Activated gamma-delta T cell (primary cell): ENCODE measurements around the gene TRAPPC2.

Experiments
- DNase-seq: peaks from one replicate; lab custom pipeline; 2025; lab: John Stamatoyannopoulos, UW
- total RNA-seq, 2 donors: gene quantifications; one replicate each; lab custom pipeline; 2026; lab: John Stamatoyannopoulos, UW

Gene TRAPPC2
- total RNA-seq: 52.5 to 83.2 reads per million in 2 donors

DNA sequence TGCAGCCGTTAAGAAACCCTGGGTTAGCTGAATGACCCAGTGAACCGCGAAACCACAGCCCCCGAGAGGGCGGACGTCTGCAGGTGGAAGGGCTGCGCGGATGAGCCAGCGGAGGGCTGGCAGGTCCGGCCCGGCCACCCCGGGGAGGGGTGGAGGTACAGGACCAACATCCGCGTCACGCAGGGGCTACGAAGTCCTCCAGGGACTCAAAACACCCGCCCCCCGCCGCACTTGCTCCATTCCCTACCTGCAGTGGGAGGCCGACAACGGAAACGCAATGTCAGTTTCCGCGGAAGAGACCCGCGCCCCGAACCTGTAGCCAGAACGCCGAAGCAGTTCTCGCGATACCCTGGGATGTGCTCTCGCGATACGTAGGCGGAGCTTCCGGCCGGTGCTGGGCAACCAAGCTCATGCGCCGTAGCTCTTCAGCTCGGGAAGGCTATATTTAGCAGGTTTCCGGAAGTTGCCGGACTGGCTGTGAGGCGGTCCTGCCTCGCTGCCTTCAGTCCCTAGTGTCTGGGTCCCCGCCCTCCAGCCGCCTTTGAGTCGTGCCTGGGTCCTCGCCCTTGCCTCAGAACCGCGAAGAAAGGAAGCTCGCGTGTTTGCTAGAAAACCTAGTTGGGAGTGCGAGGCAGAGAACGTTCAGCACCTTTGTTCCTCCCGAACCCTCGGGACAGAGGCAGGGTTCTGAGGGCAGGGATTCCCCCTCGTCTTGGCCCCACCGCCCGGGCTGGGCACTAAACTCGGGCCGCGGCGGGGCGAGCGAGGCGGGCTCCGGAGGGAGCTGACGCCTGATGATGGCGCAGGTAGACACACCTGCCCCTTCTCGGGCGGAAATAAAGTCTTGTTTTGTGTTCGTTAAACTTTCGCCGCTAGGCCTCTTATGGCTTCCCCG lies at the start of gene TRAPPC2, which contains the start of gene OFD1:
Gene TRAPPC2 (minus strand): TSS at position 343 of the 895 bp plus-strand sequence. CDS start 14,657 bp downstream, outside the sequence.
Gene OFD1 (plus strand): TSS at position 471 of the 895 bp plus-strand sequence. CDS start 324 bp downstream, at position 795.
- peak; percentile 66 for DNase-seq

DNA sequence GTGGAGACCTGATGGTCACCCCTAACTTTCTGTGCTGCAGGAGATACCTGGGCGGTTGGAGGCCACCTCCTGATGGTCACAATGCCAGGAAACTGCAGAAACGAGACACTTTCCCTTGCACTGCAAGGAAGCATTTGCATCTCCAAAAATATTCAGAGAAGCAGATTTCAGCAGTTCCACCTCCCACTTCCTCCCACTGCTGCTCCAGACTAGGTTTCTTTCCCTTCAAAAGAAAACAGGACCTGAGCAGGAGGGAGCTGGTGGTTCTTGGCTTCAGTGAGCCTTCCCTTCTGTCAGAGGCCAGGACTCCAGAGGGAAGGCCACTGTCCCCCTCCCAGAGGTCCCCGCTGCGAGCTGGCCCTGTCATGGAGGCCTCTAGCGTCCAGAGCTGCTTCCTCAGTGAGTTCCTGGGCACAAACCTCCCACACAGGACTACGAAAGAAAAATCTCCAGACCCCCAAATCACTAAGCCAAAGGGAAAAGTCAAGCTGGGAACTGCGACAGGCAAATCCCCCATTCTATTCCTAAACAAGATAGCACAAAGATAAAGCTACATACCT lies 46.5 kb upstream of the TRAPPC2 start:
- DNase-seq: no peak

DNA sequence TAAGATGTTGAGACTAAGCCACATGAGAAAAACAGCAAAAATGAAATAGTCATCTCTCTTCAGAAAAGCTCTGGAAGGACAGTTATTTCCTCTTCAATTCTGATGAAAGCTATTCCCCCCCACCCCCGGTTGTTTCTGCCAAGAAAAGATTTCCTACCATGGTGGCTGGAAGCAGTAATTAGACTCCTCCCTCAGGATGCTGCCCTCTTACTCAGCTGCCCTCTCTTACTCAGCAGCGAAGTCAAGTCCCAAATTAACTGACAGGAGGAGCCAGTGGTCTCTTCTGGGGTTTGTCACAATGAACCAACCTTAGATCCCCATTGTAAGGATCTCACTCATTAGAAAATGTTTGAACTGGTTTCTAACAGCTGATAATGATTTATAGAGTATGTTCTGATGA lies 44.5 kb upstream of the TRAPPC2 start:
- DNase-seq: no peak

DNA sequence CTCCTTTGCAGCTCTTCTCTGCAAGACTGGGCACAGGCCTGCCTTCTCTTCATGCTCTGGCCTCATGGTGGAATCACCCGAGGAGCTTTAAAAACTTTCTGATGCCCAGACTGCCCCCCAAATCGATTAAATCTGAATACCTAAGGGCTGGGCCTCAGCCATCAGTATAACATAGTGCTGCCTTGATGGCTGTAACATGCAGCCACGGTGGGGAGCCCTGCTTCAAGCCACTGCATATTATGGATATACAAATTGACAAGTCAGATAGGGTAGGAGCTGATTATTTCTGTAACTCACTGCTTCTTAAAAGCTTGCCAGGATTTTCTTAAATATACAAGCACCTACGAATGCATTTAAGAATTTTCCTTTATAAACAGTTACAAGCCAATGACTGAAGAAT lies 42.0 kb upstream of the TRAPPC2 start:
- no peak for DNase-seq

DNA sequence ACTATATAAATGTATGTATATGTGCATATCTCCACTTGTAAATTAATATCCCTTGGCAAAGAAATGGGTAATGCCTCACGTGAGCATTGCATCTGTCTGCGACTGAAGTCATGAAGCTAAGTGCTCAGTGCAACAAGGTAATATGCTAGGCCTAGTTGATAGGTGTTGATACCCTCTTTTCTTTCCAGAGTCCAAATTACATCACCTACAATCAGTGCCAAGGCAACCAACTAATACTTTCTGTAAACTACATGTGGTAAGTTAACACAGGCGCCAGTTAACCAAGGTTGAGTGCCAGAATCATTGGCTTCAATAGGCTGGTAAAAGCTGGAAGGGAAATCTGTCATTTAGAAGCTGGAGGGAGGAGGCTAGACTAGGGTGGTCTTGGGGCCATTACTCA lies 41.4 kb upstream of the TRAPPC2 start:
- no peak for DNase-seq

DNA sequence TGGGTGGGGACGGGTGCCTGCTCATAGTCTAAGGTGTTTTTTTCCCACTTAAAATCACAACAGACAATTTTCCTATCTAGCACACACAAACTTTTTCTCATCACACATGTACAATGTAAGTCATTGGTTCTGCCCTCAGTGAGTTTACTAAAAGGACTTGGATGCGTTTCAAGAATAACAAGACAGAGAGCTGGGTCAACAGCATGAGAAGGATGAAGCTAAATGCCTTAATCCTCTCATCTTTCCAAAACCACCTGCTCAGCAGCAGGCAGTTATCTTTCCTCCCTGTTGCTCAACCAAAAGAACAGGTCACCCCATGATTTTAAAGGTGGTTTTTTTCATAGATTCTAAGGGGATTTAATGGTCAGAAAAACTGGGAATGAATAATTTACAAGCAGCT lies 40.3 kb upstream of the TRAPPC2 start:
- no peak for DNase-seq

DNA sequence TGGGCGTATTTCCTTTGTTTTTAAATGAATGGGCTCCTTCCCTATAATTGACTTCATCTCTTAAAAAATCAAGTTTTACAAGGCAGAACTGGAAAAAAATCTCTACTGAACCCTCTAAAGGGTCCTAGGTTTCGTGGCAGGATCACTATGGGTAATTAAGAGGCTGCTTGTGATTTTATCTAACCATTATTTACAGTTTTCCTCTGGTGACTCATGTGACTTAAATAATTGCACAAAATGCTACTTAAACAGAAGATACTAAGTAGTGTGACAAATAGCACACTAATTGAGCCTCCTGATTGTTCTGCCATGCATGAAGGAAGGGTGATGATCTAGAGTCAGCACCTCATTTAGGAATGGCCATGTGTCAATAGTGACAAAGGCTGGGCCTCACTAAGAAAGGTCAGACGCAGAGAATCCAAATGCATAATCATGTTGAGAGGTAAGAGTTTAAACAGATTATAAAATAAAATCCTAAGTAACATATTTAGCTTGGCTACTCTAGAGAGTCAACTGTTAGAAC lies 35.7 kb upstream of the TRAPPC2 start:
- no peak for DNase-seq

DNA sequence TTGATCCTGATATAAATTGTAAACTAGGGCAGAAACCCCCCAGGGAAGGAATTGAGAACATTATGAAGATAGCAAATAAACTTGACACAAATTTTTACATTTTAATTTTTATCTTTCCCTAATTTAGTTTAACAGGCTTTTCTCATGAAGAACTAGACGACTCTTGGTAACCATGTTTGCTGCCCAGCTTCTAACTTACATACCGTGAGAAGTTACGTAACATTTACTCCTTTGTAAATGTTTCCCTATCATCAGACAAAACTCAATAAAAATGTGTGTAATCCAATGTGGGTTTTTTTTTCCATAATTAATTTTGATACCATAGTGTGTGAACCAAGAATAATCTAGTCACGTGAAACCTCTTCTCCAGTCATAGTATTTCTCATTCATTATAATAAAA lies 34.5 kb upstream of the TRAPPC2 start:
- no peak for DNase-seq

GRCh38 chrX:13764765-13765164 lies 30.3 kb upstream of the TRAPPC2 start:
- no peak for DNase-seq

DNA sequence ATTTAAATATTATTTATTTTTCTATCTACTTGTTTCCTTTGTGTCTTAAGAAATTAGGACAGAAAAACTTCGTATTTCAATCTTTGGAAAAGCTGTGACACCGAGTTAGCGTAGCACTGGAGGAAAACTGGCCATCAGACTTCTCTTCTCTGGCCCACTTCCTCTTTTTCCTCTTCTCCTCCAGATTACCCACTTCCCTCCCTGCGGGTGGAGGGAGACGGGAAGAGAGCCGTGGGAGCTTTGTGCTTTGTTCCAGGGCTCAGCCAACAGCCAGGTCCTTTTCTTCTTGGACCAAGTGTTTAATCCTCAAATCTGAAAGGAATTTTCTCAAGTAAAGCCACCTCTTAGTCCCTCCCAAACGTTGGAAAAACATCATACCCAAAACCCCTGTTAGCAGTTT lies 29.9 kb upstream of the TRAPPC2 start:
- no peak for DNase-seq

DNA sequence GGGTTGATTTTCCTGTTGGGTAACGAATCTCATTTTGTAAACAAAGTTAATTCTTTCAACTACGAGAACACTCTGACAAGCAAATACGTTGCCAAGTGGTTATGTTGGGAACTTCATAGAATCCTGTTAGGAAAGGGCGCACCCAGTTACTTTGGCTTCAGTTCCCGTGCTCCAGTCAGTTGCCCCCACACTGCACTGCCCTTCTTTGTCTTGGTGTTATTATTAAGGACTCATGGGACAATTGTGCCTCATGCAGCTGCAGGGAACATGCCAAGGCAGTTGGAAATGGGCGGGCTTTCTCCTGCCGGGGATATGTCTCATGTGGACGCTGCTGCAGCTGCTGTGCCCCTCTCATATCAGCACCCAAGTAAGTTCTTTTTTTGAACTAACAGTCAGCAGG lies 29.1 kb upstream of the TRAPPC2 start:
- DNase-seq: no peak

- no peak for DNase-seq
Measured at GRCh38 chrX:13761606-13762414, 27.4 kb upstream of the TRAPPC2 start.

- DNase-seq: no peak
Measured at GRCh38 chrX:13760426-13760825, 26.0 kb upstream of the TRAPPC2 start.

- no peak for DNase-seq
Measured at GRCh38 chrX:13759152-13759718, 24.8 kb upstream of the TRAPPC2 start.

DNA sequence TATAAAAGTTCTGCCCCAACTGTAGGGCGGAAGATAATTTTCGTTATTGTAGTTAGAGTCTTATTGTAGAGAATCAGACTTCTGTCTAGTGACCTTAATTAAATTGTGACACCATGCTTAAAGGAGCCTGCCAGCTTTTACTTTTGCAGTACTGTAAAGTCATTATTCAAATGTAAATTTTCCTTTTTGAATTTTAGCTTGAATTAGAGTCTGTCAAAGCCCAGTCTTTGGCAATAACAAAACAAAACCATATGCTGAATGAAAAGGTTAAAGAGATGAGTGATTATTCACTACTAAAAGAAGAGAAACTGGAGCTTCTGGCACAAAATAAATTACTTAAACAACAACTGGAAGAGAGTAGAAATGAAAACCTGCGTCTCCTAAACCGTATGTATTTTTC lies 22.0 kb upstream of the TRAPPC2 start:
- DNase-seq: no peak

- DNase-seq: no peak
Measured at GRCh38 chrX:13755254-13755653, 20.8 kb upstream of the TRAPPC2 start.

DNA sequence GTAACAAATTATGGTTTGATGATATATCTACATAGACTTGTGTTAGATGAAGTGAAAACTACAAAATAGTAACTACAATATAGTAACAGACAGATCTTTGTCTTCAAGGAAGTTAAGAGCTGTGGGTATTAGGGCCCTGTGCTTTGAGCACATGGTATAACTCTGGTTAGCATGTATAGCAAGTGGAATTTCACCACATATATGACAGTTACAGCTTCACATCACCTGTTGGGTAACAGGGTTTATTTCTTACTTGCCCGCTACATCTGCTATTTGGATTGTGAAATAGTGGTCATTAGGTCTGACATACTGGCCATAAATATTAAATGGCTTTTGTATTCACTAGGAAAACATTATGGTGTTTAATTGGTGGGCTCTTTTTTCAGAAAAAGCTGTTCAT lies 20.3 kb upstream of the TRAPPC2 start:
- no peak for DNase-seq

DNA sequence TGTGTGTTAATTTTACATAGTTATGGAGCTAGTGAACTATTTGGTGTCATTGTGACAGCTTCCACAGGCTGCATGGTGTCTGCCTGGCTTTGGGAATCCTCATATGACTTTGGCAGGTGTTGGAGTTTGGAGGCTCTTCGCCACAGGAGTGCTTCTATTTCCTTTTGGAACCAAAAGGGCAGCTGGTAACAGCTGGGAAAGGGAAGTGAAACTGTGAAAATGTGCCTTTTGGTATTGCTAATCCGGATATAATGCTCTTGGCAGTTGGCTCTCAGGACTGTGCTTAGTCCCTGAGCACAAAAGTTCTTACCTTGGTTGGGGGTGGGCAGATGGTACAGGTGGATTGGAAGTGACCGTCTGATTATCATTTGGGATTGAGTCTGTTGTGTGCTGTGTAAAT lies 18.2 kb upstream of the TRAPPC2 start:
- no peak for DNase-seq

DNA sequence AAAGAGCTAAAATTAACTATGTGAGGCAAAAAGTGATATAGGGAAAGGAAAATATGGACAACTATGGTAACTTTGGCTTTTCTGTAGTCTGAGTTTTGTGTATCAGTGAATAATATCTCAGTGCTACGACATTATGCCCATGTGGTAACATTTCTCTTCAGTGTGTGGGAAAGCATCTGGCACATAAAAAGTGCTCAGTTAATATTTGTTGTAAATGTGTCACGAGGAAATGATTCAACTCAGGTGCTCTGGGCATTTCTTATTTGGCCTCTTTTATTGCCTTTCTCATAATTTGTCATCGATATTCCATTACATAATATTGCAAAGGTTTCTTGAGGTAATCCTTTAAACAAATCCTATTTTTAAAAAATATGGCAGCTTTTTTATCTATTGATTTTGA lies 17.7 kb upstream of the TRAPPC2 start:
- no peak for DNase-seq

DNA sequence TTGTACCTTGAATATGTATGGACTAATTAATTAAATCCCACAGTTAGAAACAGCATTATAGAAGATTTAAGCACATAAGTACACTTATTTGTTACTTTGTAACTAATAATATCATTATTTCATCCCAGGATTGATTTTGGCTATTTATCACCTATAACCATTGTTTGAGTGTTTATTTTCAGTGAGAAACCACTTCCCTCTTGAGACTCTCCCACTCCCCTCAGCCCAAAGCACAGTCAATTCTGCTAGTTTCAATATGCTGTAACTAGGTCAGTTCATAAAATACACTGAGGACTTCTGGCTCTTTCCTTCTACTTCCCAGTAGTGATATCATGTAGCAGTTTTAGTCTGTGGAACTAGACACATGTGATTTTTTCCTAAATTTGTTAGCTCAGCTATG lies 16.4 kb upstream of the TRAPPC2 start:
- DNase-seq: no peak

- no peak for DNase-seq
Measured at GRCh38 chrX:13750204-13750603, 15.8 kb upstream of the TRAPPC2 start.

DNA sequence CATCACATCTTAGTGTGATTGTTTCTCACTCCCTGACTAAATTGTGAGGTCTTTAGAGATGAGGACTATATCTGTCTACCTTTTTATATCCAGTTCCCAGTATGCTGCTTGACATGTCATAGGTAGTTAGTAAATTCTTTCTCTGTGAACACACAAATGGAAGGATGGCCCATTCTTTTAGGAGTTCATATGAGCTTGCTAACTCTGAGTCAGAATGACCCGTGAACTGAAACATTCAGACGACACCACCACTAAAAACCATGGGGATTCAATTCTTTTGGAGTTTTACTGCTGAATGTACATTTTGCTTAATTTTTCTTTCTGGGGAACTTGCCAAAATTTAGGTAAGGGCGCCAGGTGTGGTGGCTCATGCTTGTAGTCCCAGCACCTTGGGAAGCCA lies 14.1 kb upstream of the TRAPPC2 start:
- no peak for DNase-seq
